ENCODE measurements around the gene MED28.

GRCh38 chr4:17667653-17668201, 53.3 kb downstream of the MED28 start:
- TF ChIP-seq CTCF (conservative IDR thresholded peaks at IDR 0.05 in 1 of 2, IDR thresholded peaks at IDR 0.05 in 1 of 2; ENCODE audit: extremely low read depth in 1 of 2, insufficient read depth in 1 of 2, low read depth in 1 of 2, low read length in 2 of 2) (no peak), EZH2 (IDR thresholded peaks at IDR 0.05; ENCODE audit: borderline replicate concordance, low read length) (no peak)
